GM12875 (cell line): Measurements from ENCODE around the gene ZG16B.

Source experiments
- H3K4me3 ChIP-seq: one replicate; pipeline ENCODE4 v1.5.1; 2011; ENCODE audit warnings: low read depth, low read length, control low read depth
- TF ChIP-seq, protein P1 (sequence below): IDR thresholded peaks from 2 replicates; pipeline ENCODE4 v1.5.1; 2011; ENCODE audit warnings: low read depth, mild to moderate bottlenecking, control low read depth, inconsistent platforms, low read length, moderate library complexity, borderline replicate concordance; ENCODE audit not compliant: insufficient read depth

Gene ZG16B

DNA sequence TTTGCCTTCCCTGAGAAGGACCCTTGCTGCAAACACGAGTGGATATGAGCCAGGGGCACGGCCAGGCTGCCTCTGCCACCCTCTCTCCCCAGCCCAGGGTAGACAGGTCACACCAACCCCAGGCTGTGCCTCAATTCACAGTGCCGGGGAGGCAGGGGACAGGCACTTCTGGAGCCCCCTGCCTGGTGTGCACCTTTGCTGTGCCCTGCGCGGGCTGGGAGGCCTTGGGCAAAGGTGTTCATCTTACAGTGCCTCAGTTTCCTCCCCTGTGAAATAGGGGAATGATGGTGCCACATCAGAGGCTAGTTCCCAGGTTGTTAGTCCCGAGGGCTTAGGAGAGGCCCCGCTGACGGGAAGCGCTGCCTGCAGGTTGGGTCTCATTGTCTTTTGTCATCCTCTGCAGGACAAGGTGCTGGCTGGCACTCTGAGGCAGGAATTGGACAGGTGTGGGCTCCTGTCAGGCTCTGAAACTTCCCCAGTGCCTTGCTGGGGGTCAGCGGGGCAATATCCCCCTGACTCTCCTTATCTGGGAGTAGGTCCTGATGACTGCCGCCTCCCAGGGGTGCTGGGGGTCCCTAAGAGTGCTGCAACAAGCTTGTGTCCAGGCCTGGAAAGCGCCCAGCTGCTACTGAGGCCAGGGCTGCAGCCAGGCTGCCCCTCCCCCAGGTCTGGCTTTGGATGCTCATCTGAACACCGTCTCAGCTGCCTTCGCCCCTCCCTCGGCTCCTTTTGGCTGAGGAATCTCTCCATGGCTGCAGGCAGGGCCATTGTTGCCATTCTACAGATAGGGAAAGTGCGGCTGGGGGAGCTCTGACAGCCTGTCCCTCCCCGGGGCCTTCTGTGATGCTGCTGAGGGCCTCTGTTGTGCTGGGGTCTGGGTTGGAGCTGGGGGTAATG is 9.9 kb upstream of the ZG16B start:
- TF ChIP-seq, protein P1, sequence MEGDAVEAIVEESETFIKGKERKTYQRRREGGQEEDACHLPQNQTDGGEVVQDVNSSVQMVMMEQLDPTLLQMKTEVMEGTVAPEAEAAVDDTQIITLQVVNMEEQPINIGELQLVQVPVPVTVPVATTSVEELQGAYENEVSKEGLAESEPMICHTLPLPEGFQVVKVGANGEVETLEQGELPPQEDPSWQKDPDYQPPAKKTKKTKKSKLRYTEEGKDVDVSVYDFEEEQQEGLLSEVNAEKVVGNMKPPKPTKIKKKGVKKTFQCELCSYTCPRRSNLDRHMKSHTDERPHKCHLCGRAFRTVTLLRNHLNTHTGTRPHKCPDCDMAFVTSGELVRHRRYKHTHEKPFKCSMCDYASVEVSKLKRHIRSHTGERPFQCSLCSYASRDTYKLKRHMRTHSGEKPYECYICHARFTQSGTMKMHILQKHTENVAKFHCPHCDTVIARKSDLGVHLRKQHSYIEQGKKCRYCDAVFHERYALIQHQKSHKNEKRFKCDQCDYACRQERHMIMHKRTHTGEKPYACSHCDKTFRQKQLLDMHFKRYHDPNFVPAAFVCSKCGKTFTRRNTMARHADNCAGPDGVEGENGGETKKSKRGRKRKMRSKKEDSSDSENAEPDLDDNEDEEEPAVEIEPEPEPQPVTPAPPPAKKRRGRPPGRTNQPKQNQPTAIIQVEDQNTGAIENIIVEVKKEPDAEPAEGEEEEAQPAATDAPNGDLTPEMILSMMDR, result no peak
- no peak overlapping the region for H3K4me3 ChIP-seq

DNA sequence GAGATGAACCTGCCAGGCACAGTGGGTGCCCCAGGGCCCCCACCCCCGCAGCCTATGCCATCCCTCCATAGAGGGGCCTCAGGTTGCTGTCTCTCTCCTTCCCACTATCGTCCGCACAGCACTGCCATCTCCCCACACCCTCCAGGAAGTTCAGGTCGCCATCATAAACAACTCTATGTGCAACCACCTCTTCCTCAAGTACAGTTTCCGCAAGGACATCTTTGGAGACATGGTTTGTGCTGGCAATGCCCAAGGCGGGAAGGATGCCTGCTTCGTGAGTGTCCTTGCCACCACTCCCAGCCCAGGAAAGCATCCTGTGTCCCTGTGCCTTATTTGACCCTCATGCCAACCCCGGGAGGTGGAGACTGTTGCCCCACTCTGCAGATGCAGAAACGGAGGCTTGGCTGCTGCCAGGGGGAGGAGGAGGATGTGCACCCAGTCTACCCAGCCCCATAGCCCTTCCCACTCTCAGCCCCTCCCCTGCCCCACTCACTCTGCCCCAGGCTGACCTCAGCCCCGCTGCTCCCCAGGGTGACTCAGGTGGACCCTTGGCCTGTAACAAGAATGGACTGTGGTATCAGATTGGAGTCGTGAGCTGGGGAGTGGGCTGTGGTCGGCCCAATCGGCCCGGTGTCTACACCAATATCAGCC is 9.1 kb upstream of the ZG16B start:
- TF ChIP-seq, protein P1, result no peak
- no peak overlapping the region for H3K4me3 ChIP-seq

- TF ChIP-seq, protein P1, result no peak
- H3K4me3 ChIP-seq, result no peak overlapping the region
Observed at GRCh38 chr16:2821487-2822157, 8.5 kb upstream of the ZG16B start.

DNA sequence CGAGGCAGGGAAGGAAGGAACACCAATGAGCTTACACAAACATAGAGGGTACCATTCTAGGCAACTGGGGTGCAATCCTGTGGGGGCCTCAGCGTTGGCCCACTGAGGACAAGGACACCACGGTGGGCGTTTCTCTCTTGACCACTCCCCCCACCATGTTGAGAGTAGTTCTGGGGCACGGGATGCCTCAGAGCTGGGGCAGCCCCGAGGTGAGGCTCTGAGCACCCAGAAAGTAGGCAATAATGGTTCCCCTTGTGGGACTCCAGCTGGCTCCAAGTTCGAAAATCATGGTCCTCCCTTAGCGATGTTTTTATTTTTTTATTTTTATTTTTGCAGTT is 8.0 kb upstream of the ZG16B start:
- TF ChIP-seq, protein P1, result no peak
- H3K4me3 ChIP-seq, result no peak overlapping the region

- TF ChIP-seq, protein P1, result no peak
- H3K4me3 ChIP-seq, result no peak overlapping the region
Observed at GRCh38 chr16:2822496-2822895, 7.6 kb upstream of the ZG16B start.

- H3K4me3 ChIP-seq, result no peak overlapping the region
- TF ChIP-seq, protein P1, result no peak
Observed at GRCh38 chr16:2824626-2825025, 5.5 kb upstream of the ZG16B start.
